GM23338 (cell line): ENCODE measurements around the gene NPY.

Experiments used
- CTCF ChIP-seq, 2 experiments: fragments of 200-600 bp in 1 of 2; sonication (generic) in 1 of 2; conservative IDR thresholded peaks; 2 replicates each; pipeline versions ENCODE4 v1.5.1 to v1.6.1; 2016 to 2017; ENCODE audit warnings: antibody characterized with exemption in 2 of 2, low read depth in 2 of 2, mild to moderate bottlenecking in 2 of 2, moderate library complexity in 1 of 2
- EZH2phosphoT487 ChIP-seq: fragments of 200-600 bp; sonication (generic); IDR thresholded peaks from one replicate; pipeline ENCODE4 v1.8.1; 2018; ENCODE audit warnings: antibody characterized with exemption; ENCODE audit not compliant: unreplicated experiment
- POLR2AphosphoS5 ChIP-seq: IDR thresholded peaks from 2 replicates; pipeline ENCODE4 v1.6.1; 2016; ENCODE audit warnings: antibody characterized with exemption, low read depth
- TF ChIP-seq, protein P1 (sequence below): IDR thresholded peaks from 2 replicates; pipeline ENCODE4 v1.6.1; 2016; ENCODE audit warnings: antibody characterized with exemption

DNA sequence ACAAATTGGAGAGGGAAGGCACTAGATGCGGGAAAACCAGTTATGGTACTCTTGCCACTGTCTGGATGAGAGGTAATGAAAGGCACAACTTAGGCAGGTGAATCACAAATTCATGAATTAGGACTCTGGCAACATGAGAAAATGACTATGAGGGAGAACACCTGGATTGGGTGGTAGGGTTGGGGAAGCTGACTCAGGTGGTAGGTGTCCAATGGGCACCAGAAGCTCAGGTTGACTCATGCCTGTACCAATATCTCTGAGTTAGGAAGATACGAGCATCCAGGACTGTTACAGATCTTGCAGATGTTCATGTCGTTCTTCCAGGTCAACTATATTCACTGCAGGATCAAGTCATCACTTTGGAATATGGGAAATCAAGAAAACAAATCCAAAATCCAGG lies 56.7 kb downstream of the NPY start:
- TF ChIP-seq EZH2phosphoT487 (no peak), CTCF (conservative IDR thresholded peaks at IDR 0.05; ENCODE audit: low read depth in 2 of 2) (no peak), POLR2AphosphoS5 (no peak)
- TF ChIP-seq, protein P1, sequence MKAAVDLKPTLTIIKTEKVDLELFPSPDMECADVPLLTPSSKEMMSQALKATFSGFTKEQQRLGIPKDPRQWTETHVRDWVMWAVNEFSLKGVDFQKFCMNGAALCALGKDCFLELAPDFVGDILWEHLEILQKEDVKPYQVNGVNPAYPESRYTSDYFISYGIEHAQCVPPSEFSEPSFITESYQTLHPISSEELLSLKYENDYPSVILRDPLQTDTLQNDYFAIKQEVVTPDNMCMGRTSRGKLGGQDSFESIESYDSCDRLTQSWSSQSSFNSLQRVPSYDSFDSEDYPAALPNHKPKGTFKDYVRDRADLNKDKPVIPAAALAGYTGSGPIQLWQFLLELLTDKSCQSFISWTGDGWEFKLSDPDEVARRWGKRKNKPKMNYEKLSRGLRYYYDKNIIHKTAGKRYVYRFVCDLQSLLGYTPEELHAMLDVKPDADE = no peak
